Stimulated activated CD4-positive, alpha-beta T cell treated with anti-CD3 and anti-CD28 coated beads, TNF-alpha, amount 100 ng/mL, for 24 hours (primary cell): Measurements from ENCODE around the gene ATF4.

Source experiments
- DNase-seq, 3 experiments: peaks; one replicate each; pipeline ENCODE4 v3.0.0-alpha.2; 2020; ENCODE audit warnings: low read depth in 3 of 3

The ATF4 gene

GRCh38 chr22:39556970-39557841 is 36.8 kb downstream of the ATF4 start:
- DNase-seq: peak; percentile 20 to 58 (median 32)

- DNase-seq: no peak
Observed at GRCh38 chr22:39558254-39558727, 37.9 kb downstream of the ATF4 start.

DNA sequence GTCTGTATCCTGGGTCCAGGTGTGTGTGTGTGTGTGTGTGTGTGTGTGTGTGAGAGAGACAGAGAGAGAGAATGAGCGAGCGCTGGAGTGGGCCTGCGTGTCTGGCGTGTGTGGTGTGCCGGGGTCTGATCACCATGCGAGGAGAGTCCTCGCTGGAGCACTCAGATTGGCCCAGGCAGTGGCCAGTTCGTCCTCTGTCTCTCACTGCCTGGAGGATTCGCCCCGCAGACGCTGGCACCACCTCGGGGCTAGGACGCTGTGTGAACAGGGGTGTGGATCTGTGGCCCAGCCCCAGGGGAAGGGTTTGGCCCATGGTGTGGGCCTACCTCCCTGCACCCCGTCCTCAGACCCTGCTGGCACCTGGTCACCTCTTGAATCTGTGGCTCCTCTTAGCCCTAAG is 38.6 kb downstream of the ATF4 start:
- no peak for DNase-seq

DNA sequence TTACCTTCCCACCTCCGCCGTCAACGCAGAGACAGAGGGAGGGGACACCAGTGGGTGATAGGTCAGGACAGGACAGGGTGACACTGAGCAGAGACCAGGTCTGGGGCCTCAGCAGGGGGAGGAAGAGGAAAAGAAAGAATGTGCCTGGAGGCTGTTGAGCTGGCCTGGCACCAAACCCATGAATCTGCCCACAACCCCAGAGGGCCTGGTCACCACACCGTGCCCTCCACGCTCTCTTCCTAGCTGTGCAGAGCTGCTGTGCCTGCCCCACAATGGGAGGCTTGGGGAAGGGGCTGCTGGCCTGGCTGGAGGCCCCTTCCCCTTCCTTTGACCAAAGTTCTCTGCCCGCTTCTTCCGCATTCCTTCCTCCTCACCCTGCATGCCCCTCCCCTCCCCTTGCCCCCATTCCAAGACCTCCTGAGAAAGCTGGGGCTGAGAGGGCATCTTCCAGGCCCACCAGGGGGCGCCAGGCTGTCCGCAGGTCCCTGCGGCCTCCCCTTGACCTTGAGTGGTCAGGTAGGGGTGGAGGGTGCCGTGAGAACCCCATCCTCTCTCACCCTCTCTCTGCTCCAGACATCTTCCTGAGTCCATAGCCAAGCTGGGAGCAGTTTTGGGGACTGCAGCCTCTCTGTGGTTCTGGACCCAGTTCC is 39.2 kb downstream of the ATF4 start:
- DNase-seq: no peak

DNA sequence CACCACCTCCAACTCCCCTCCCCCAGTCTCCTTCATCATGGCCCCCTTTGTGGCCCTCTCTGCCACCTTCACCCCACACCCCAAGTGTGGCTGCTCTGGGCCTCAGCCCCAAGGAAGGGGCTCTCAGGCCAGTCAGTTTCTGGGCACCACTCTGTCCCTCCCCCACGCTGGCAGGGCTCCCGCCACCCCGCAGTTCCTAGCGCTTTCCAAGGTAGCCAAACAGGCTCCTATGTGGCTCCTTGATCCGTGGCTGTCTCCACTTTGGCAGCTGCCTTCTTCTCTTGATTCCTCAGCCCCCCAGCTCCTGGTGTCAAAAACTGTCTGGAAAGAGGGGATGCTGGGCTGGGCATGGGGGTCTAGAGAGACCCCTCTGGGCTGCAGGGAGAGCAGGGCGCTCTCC is 39.8 kb downstream of the ATF4 start:
- DNase-seq: no peak

- DNase-seq: no peak
Observed at GRCh38 chr22:39562839-39563489, 42.6 kb downstream of the ATF4 start.

DNA sequence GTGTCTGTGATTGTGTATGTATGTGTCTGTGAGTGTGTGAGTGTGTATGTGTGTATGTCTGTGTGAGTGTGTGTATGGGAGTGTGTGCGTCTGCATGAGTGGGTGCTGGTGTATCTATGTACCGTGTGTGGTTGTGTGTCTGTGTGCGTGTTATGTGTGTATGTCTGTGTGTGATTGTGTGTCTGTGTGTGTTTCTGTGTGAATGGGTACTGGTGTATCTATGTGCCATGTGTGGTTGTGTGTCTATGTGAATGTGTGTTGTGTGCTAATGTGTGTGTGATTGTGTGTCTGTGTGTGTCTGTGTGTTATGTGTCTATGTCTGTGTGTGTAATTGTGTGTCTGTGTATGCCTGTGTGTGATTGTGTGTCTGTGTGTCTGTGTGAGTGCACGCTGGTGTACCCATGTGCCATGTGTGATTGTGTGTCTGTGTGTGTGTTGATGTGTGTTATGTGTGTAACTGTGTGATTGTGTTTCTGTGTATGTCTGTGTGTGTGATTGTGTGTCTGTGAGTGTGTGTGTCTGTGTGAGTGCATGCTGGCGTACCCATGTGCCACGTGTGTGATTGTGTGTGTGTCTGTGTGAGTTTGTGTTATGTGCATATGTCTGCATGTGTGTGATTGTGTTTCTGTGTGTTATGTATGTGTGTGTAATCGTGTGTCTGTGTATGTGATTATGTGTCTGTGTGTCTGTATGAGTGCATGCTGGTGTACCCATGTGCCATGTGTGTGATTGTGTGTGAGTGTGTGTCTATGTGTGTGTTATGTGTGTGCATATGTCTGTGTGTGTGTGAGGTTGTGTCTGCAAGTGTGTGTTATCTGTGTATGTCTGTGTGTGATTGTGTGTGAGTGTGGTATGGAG is 43.4 kb downstream of the ATF4 start:
- DNase-seq: no peak

DNA sequence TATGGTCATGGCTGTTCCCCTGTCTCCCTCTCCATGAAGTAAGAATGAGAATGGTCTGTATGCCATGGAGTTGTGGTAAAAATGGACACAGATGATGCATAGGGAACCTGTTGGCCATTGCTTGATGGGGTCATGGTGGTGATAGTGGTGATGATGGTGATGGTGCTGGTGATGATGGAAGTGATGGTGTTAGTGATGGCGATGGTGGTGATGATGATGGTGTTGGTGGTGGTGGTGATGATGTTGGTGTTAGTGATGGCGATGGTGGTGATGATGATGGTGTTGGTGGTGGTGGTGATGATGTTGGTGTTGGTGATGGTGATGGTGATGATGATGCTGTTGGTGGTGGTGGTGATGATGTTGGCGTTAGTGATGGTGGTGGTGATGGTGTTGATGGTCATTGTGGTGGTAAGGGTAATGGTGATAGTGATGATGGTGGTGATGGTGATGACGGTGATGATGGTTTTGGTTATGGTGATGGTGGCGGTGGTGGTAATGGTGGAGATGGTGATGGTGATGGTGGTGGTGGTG is 45.1 kb downstream of the ATF4 start:
- DNase-seq: no peak

- DNase-seq: peak in 2 of 3 experiments; percentile 4 to 38
Observed at GRCh38 chr22:39567135-39567946, 47.0 kb downstream of the ATF4 start.

- DNase-seq: no peak
Observed at GRCh38 chr22:39568278-39568981, 48.1 kb downstream of the ATF4 start.

GRCh38 chr22:39569066-39569465 is 48.7 kb downstream of the ATF4 start:
- DNase-seq: no peak

DNA sequence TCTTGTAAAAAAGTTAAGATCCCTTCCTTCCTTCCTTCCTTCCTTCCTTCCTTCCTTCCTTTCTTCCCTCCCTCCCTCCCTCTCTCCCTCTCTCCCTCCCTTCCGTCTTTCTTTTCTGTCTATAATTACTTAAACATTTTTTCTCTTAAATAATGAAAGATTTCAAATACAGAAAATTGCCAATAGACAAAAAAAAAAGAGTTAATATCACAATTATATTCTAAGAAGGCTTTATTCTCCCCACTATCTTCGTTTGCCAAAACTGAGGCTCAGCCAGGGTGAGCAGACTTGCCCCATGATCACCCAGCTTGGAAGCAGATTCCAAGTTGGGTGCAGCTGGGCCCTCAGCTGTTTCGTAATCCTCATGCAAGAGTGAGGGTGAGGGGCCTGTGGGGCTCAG is 49.9 kb downstream of the ATF4 start:
- DNase-seq: no peak

GRCh38 chr22:39570665-39571064 is 50.3 kb downstream of the ATF4 start, which contains the start of gene CACNA1I:
TSS of gene CACNA1I (plus strand) at chr22:39570753. CDS start at chr22:39570753, 0 bp downstream.
- DNase-seq: no peak

GRCh38 chr22:39571538-39571937 is 51.2 kb downstream of the ATF4 start:
- DNase-seq: no peak
